Activated CD4-positive, alpha-beta memory T cell treated with anti-CD3 and anti-CD28 coated beads for 36 hours (primary cell): ENCODE measurements around the gene PDZD2. TPM values are rescaled to one million over a fixed set of nuclear protein-coding genes. Genes with fewer than 3 reads are reported as not detected.

Experiments
- CTCF ChIA-PET: fragments of 350-600 bp; sonication (Branson Sonifier 250); formaldehyde crosslinking; loops from one replicate; lab custom pipeline; 2021; ENCODE audit warnings: antibody characterized with exemption, inconsistent platforms; lab: Charles Lee
- POLR2A ChIA-PET: fragments of 350-600 bp; sonication (Branson Sonifier 250); formaldehyde crosslinking; loops from one replicate; lab custom pipeline; 2021; ENCODE audit warnings: antibody characterized with exemption; lab: Charles Lee
- DNase-seq: peaks from one replicate; pipeline ENCODE4 v3.0.0-alpha.2; 2020
- H3K27ac Mint-ChIP-seq: one replicate; pipeline ENCODE4 v1.8.0; 2021; ENCODE audit warnings: mixed read lengths
- H3K27me3 Mint-ChIP-seq: one replicate; pipeline ENCODE4 v1.8.0; 2021; ENCODE audit warnings: mixed read lengths
- H3K36me3 Mint-ChIP-seq: one replicate; pipeline ENCODE4 v1.8.0; 2021; ENCODE audit warnings: mixed read lengths
- H3K4me1 Mint-ChIP-seq: one replicate; pipeline ENCODE4 v1.8.0; 2021; ENCODE audit warnings: low read depth, mixed read lengths
- H3K4me3 Mint-ChIP-seq: one replicate; pipeline ENCODE4 v1.8.0; 2021; ENCODE audit warnings: mild to moderate bottlenecking, mixed read lengths
- H3K9me3 Mint-ChIP-seq: one replicate; pipeline ENCODE4 v1.8.0; 2021; ENCODE audit warnings: mixed read lengths
- intact Hi-C: fragments of 100-400 bp; cut with micrococcal nuclease; formaldehyde crosslinking; loops from one replicate; pipeline ENCODE4 v1.15.1; 2023
- total RNA-seq, 2 experiments: library from RNA; stranded (reverse); gene quantifications; one replicate each; pipeline ENCODE4 v1.2.3, GENCODE V29; 2021

Gene PDZD2
- total RNA-seq, 2 experiments from 2014 or later: not detected

- H3K4me1 Mint-ChIP-seq: peaks cover 45% of the 10 kb centered on the region
- ChIA-PET CTCF (interaction anchor here (0.8 kb wide), 1 partner anchor 195 kb away, joined by 6 read pairs; no protein-coding TSS in a partner anchor), POLR2A (interaction anchor here (1.3 kb wide), 1 partner anchor 39 kb away, joined by 5 read pairs; the partner anchor contains the start of gene GOLPH3)
- H3K4me3 Mint-ChIP-seq: no peak overlapping the region
- no peaks in the 10 kb centered on the region for H3K9me3 Mint-ChIP-seq
- peaks cover 37% of the 10 kb centered on the region for H3K36me3 Mint-ChIP-seq
- no peaks in the 10 kb centered on the region for H3K27me3 Mint-ChIP-seq
- intact Hi-C loops: loop anchor here (10.0 kb wide), 1 partner anchor 80 kb away; no protein-coding TSS in a partner anchor
- H3K27ac Mint-ChIP-seq: peak overlapping the region; percentile 33
- no peak for DNase-seq
These were observed 496.2 kb downstream of the PDZD2 start for GRCh38 chr5:32135086-32135485.

GRCh38 chr5:32136342-32136741, 497.4 kb downstream of the PDZD2 start:
- DNase-seq: no peak
- Mint-ChIP-seq H3K36me3 (peaks cover 35% of the 10 kb centered on the region), H3K27me3 (no peaks in the 10 kb centered on the region), H3K9me3 (no peaks in the 10 kb centered on the region), H3K27ac (no peak overlapping the region), H3K4me1 (peaks cover 38% of the 10 kb centered on the region), H3K4me3 (no peak overlapping the region)
- POLR2A ChIA-PET: interaction anchor here (1.3 kb wide), 1 partner anchor 38 kb away, joined by 5 read pairs; the partner anchor contains the start of gene GOLPH3
- intact Hi-C loops: loop anchor here (10.0 kb wide), 1 partner anchor 78 kb away; no protein-coding TSS in a partner anchor
- CTCF ChIA-PET: no interaction called here

GRCh38 chr5:32138839-32139493, 500.0 kb downstream of the PDZD2 start:
- peaks cover 25% of the 10 kb centered on the region for H3K4me1 Mint-ChIP-seq
- DNase-seq: peak; percentile 92
- no peaks in the 10 kb centered on the region for H3K9me3 Mint-ChIP-seq
- peak overlapping the region; percentile 88 for H3K27ac Mint-ChIP-seq
- H3K27me3 Mint-ChIP-seq: no peaks in the 10 kb centered on the region
- H3K4me3 Mint-ChIP-seq: peak overlapping the region; percentile 28
- H3K36me3 Mint-ChIP-seq: peaks cover 32% of the 10 kb centered on the region
- ChIA-PET CTCF (interaction anchor here (1.2 kb wide), 1 partner anchor 72 kb away, joined by 3 read pairs; no protein-coding TSS in a partner anchor), POLR2A (interaction anchor here (0.7 to 1.1 kb wide), 2 partner anchors 32 to 37 kb away, joined by 3 read pairs; no protein-coding TSS in a partner anchor)
- intact Hi-C loops: loop anchor here (1.0 to 10.0 kb wide), 3 partner anchors 22 to 76 kb away; partner anchors contain the start of gene GOLPH3

- no peak for DNase-seq
- ChIA-PET CTCF (no interaction called here), POLR2A (interaction anchor here (0.6 kb wide), 1 partner anchor 152 kb away, joined by 3 read pairs; no protein-coding TSS in a partner anchor)
- Mint-ChIP-seq H3K9me3 (no peaks in the 10 kb centered on the region), H3K27me3 (no peaks in the 10 kb centered on the region), H3K36me3 (peaks cover 23% of the 10 kb centered on the region), H3K27ac (no peak overlapping the region), H3K4me3 (no peak overlapping the region), H3K4me1 (peaks cover 45% of the 10 kb centered on the region)
- intact Hi-C loops: no loop called here
These were observed 504.9 kb downstream of the PDZD2 start for GRCh38 chr5:32143617-32144377.

GRCh38 chr5:32144378-32145207, 505.7 kb downstream of the PDZD2 start:
- ChIA-PET CTCF (interaction anchor here (0.8 kb wide), 1 partner anchor 88 kb away, joined by 3 read pairs; no protein-coding TSS in a partner anchor), POLR2A (interaction anchor here (0.6 kb wide), 1 partner anchor 151 kb away, joined by 3 read pairs; no protein-coding TSS in a partner anchor)
- H3K4me1 Mint-ChIP-seq: peaks cover 45% of the 10 kb centered on the region
- peaks cover 24% of the 10 kb centered on the region for H3K36me3 Mint-ChIP-seq
- no peaks in the 10 kb centered on the region for H3K27me3 Mint-ChIP-seq
- H3K9me3 Mint-ChIP-seq: no peaks in the 10 kb centered on the region
- DNase-seq: no peak
- intact Hi-C loops: no loop called here
- no peak overlapping the region for H3K4me3 Mint-ChIP-seq
- peak overlapping the region; percentile 38 for H3K27ac Mint-ChIP-seq

- ChIA-PET CTCF (interaction anchor here (0.8 kb wide), 1 partner anchor 88 kb away, joined by 3 read pairs; no protein-coding TSS in a partner anchor), POLR2A (no interaction called here)
- H3K36me3 Mint-ChIP-seq: peaks cover 22% of the 10 kb centered on the region
- intact Hi-C loops: no loop called here
- peaks cover 42% of the 10 kb centered on the region for H3K4me1 Mint-ChIP-seq
- no peaks in the 10 kb centered on the region for H3K27me3 Mint-ChIP-seq
- H3K9me3 Mint-ChIP-seq: no peaks in the 10 kb centered on the region
- no peak overlapping the region for H3K27ac Mint-ChIP-seq
- no peak overlapping the region for H3K4me3 Mint-ChIP-seq
- DNase-seq: no peak
These were observed 506.4 kb downstream of the PDZD2 start for GRCh38 chr5:32145378-32145777.

GRCh38 chr5:32147236-32147635, 508.3 kb downstream of the PDZD2 start:
- intact Hi-C loops: no loop called here
- H3K4me1 Mint-ChIP-seq: peaks cover 47% of the 10 kb centered on the region
- CTCF ChIA-PET: no interaction called here
- no peaks in the 10 kb centered on the region for H3K9me3 Mint-ChIP-seq
- no peaks in the 10 kb centered on the region for H3K27me3 Mint-ChIP-seq
- H3K4me3 Mint-ChIP-seq: no peak overlapping the region
- peaks cover 15% of the 10 kb centered on the region for H3K36me3 Mint-ChIP-seq
- no peak overlapping the region for H3K27ac Mint-ChIP-seq
- POLR2A ChIA-PET: no interaction called here
- DNase-seq: no peak

- no peaks in the 10 kb centered on the region for H3K27me3 Mint-ChIP-seq
- intact Hi-C loops: no loop called here
- ChIA-PET CTCF (no interaction called here), POLR2A (no interaction called here)
- peaks cover 47% of the 10 kb centered on the region for H3K4me1 Mint-ChIP-seq
- H3K9me3 Mint-ChIP-seq: no peaks in the 10 kb centered on the region
- peaks cover 14% of the 10 kb centered on the region for H3K36me3 Mint-ChIP-seq
- no peak overlapping the region for H3K4me3 Mint-ChIP-seq
- no peak for DNase-seq
- no peak overlapping the region for H3K27ac Mint-ChIP-seq
These were observed 509.0 kb downstream of the PDZD2 start for GRCh38 chr5:32147959-32148358.

- ChIA-PET POLR2A (no interaction called here), CTCF (no interaction called here)
- DNase-seq: no peak
- H3K4me3 Mint-ChIP-seq: no peak overlapping the region
- H3K4me1 Mint-ChIP-seq: peaks cover 56% of the 10 kb centered on the region
- H3K27me3 Mint-ChIP-seq: no peaks in the 10 kb centered on the region
- intact Hi-C loops: no loop called here
- H3K36me3 Mint-ChIP-seq: peaks cover 9% of the 10 kb centered on the region
- H3K27ac Mint-ChIP-seq: no peak overlapping the region
- no peaks in the 10 kb centered on the region for H3K9me3 Mint-ChIP-seq
These were observed 511.4 kb downstream of the PDZD2 start for GRCh38 chr5:32150366-32150765.

- Mint-ChIP-seq H3K9me3 (no peaks in the 10 kb centered on the region), H3K36me3 (peaks cover 12% of the 10 kb centered on the region), H3K4me3 (no peak overlapping the region), H3K4me1 (peaks cover 56% of the 10 kb centered on the region), H3K27me3 (no peaks in the 10 kb centered on the region), H3K27ac (no peak overlapping the region)
- intact Hi-C loops: no loop called here
- no peak for DNase-seq
- POLR2A ChIA-PET: interaction anchor here (1.5 kb wide), 1 partner anchor 23 kb away, joined by 4 read pairs; the partner anchor contains the start of gene GOLPH3
- CTCF ChIA-PET: interaction anchor here (0.5 kb wide), 1 partner anchor 10 kb away, joined by 3 read pairs; no protein-coding TSS in a partner anchor
These were observed 512.3 kb downstream of the PDZD2 start for GRCh38 chr5:32151198-32151597.

- POLR2A ChIA-PET: no interaction called here
- no peak overlapping the region for H3K27ac Mint-ChIP-seq
- no peaks in the 10 kb centered on the region for H3K27me3 Mint-ChIP-seq
- H3K4me1 Mint-ChIP-seq: peaks cover 46% of the 10 kb centered on the region
- H3K4me3 Mint-ChIP-seq: no peak overlapping the region
- CTCF ChIA-PET: no interaction called here
- no peak for DNase-seq
- no peaks in the 10 kb centered on the region for H3K9me3 Mint-ChIP-seq
- intact Hi-C loops: no loop called here
- H3K36me3 Mint-ChIP-seq: peaks cover 12% of the 10 kb centered on the region
These were observed 514.8 kb downstream of the PDZD2 start for GRCh38 chr5:32153723-32154122.
